Measurements from ENCODE around the gene GPT2.
A peak's percentile ranks its signal among the peaks of the same experiment; 100 is the strongest.

The GPT2 gene

DNA sequence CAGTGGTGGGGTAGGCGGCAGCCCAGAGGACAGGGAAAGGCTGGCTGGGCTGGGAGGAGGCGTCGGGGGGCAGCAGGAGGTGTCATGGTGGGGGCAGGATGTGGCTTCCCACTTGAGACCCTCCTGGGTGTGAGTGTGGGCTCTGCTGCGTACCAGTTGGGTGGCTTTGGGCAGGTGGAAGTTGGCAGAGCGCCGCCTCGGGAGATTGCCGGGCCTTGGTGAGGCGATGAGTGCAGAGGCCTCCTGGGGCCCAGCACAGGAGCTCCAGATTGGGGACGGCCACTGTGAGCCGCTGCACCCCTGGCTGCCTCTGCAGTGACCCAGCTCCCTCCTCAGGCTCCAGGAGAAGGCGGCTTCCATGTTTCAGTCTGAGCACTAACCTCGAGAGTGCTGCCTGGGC is 13.8 kb downstream of the GPT2 start:
- no peak for DNase-seq (ENCODE audit: low spot score)

DNA sequence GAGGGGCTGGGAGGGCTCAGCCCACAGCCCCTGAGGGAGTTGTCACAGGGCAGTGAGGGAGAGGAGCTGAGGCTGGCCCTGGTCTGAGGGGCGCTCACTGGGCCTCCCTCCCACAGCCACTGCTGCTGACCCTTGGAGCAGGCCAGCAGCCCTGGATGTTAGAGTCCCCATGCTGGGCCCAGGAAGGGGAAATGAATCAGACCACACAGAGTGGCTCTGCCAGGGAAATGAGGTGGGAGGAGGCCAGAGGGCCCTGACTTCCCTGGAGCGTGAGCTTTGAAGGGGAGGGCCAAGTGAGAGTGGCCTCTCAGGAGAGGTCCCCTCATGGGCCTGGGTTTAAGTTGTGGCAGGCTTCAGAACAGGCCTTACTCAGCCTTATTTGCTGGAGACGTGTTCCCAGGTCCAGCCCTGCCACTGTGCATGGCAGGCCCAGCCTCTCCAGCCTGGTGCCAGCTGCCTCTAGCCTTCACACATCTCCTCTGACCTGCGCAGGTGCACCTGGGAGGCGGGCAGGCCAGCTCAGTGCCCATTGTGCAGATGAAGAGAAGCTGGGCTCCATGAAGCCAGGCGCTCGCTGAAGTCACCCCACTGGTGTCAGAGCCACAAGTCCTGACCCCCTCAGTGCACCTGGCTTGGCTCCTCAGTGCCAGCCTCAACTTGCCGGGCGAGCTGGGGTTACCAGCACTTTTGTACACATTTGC is 15.4 kb downstream of the GPT2 start:
- no peak for DNase-seq (ENCODE audit: low spot score)

DNA sequence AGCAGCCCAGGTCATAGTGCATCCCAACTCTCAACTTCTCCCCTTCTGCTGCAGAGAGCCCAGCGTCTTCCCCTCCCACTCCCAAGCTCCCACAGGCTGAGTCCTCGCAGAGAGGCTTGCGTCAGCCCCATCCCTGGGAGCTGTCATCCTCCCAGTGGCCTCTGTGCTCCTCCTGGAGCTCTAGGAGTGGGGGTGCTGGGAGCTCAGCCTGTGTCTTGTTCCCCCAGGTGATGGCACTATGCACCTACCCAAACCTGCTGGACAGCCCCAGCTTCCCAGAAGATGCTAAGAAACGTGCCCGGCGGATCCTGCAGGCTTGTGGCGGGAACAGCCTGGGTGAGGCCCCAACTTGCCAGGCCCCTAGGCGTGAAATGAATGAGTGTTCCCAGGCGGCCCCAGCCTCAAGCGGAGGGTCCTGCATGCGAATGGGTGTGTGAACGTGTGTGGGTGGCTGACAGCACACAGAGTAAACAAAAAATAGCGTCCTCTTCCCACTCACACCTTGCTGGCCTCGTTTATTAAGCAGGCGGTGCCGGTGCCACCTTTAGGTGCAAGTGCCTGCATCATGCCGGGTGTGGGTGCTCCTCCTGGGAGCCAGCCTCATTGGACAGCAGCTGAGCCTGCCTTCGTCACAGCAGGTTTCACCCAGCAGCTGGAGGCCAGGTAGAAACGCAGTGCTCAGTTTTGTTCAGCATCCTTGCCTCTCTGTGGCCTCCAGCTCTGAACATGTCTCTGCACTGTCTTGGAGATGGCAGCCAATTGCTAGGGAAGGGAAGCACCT is 16.5 kb downstream of the GPT2 start:
- no peak for DNase-seq (ENCODE audit: low spot score)

DNA sequence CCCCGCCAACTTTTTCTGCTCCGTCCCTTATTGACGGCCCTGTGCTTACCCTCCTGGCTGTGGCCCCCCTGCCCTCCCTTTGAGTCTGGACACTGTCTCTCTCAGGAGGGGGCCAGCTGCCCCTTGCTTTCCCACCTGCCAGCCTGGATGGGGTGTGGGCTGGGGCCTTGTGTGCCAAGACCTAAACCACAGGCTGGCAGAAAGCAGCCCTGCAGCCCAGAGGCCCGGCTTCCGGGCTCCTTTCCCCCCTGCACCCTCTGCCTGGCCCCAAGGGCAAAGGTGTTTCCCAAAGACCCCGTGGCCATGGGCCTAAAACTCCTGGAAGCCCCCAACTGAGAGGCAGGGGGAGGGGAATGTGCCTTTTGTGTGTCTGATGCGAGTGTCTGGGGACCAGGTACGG is 17.5 kb downstream of the GPT2 start:
- DNase-seq (ENCODE audit: low spot score), result no peak

DNA sequence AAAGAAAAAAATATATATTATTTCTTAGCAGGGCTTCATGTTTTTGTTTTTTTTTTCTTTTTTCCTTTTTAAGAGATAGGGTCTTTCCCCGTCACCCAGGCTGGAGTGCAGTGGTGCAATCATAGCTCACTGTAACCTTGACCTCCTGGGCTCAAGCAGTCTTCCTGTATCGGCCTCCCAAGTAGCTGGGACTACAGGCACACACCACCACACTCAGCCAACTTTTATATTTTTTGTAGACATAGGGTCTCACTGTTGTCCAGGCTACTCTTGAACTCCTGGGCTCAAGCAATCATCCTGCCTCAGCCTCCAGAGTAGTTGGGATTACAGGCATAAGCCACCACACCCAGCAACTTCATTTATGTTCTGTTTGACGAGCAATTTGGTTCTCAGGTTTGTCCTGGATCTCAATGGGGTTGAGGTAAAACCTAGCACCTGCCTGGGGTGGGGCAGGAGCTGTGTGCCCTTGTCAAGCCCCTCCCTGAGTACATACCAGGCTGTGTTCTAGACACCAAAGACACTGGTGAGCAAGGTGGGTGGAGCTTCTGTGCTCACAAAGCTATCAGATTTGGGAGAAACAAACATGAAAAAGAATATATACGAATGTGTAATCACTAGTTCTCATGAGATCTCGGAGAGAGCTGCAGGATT is 19.2 kb downstream of the GPT2 start:
- no peak for DNase-seq (ENCODE audit: low spot score)

DNA sequence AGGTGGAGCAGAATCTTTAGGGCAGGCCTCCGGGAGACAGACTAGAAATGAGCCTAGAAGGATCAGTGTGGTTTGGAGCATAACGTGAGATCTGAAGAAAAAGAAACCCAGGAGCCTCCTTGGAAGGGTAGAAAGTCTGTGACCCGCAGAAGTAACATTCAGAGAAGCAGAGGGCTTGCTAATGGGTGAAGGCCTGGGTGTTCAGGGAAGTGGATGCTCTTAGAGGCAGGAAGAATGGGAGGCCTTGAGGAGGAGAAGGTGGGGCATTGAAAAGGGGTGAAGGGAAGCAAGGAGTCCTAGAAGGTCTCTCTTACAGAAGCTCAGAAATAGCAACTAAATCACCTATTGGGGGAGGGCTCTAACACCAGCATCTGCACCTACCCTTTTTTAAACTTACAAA is 20.3 kb downstream of the GPT2 start:
- DNase-seq (ENCODE audit: low spot score), result no peak

DNA sequence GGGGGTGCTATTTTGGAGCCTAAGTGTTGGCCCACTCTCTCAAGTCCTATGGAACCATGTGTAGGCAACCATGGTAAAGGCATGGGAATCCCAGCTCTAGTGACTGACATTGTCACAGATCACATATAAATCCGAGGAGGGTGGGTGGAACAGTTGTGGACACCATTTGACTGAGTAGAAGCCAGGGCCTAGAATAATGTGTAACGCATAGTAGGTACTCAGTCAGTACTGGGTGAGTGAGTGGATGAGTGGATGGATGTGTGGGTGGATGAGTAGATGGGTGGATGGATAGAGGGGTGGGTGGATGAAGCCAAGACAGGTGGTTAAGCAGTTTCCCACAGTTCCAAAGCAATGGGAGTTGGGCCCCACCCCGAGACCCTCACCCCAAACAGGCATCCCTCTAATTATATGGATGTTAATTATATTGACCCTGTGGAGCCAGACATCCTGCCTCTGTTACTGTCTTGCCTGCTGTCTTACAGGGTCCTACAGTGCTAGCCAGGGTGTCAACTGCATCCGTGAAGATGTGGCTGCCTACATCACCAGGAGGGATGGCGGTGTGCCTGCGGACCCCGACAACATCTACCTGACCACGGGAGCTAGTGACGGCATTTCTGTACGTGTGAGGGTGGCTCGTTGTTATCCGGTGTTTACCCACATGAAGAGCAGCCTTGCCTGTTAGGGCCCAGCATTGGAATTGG is 22.3 kb downstream of the GPT2 start:
- no peak for DNase-seq (ENCODE audit: low spot score)

DNA sequence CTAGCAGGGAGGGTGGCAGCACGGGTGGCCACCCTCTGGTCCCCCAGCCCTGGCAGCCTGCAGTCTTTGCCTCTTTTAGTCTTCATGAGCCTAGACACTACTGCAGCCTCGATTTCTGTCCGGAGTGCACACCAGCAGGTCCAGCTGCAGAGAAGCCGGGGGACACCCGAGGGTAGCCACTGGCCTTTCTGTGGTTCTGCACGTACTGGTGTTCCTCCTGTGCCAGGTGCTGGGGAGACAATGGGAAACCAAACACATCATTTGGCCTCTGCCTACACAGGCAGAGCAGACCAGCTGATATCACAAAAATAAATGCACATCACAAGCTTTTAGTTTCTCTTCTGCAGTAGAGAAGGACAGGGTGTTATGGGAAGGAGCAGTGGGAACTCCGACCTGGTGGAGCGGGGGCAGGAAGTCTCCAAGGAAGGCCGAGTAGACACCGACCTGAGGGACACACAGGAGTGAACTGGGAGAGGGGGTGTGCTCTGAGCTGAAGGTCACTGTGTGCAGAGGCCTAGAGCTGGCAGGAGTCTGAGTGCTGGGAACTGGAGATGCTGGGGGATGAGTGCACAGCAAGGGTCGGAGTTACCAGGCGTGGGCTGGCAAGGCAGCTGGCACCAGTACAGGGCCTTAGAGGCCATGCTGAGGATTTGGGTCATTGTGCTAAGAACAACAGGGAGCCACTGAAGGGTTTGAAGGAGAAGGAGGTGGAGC is 23.1 kb downstream of the GPT2 start:
- DNase-seq (ENCODE audit: low spot score), result no peak

DNA sequence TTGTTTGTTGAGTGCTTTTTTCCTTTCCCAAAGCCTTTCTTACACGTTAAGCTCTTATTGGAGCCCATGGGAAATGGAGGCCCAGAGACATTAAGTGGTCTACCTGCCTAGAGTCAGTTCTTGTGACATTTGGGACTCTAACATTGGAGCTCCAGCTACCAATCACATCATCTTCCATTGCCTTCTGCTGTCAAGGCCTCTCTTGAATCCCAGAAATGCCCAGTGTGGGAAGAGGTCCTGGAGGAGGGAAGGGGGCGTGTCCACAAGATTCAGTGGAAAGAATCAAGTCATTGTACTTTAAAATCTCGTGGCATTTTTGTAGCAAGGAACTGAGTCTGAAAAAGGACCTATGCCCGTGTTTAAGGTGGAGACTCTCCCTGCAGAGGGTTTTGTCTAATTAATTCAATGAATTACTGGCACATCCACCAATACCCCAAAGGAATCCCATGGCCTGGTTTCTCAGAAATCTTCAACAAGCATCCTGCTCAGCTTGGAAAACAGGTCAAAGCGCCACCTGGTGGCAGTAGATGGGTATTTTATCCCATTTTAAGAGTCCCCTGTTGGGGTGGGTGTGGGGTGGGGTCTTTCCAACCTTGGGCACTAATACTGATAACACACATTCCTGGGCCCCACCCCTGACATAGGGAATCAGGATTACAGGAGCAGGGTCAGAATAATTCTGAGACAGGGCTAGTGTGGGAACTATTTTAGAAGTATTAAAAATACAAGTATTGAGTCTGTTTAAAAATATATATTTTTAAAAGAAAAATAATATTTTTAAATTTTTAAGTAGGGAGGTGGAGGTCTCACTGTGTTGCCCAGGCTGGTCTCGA is 24.6 kb downstream of the GPT2 start:
- DNase-seq (ENCODE audit: low spot score), result no peak

DNA sequence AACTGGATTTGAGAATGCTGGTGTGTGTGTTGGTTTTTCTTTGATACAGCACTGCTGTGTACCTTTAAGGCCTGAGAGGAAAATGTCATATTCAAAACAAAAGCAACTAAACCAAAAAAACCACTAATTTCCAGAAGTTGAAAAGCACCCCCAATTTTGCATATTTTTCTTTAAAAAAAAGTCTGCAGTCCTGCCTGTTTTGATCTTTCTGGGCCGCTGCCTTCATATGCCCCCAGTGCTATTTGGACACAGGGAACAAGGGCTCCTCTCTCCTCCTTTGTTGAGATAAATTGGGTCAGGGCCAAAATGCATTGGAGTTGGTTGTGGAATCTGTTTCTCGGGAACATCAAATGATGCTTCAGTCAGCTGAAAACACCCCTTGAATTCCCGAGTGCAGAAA is 26.9 kb downstream of the GPT2 start:
- DNase-seq (ENCODE audit: low spot score), result no peak

DNA sequence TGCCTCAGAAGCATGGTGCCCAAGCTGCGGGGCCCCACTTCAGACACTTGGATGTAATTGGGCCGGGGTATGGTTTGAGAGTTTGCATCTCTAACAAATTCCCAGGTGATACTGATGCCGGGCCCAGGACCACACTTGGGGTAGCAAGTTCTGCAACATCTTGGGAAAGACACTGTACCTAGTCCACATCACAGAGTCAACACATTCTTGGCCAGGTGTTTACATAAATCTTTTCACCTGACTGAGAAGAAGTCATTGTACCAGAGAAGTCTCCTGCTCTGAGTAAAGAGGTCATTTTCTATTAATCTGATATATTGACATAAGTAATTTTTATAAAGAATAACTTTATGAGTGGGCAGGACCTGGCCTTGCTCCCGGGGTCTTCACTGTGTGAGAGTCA is 27.5 kb downstream of the GPT2 start:
- no peak for DNase-seq (ENCODE audit: low spot score)

DNA sequence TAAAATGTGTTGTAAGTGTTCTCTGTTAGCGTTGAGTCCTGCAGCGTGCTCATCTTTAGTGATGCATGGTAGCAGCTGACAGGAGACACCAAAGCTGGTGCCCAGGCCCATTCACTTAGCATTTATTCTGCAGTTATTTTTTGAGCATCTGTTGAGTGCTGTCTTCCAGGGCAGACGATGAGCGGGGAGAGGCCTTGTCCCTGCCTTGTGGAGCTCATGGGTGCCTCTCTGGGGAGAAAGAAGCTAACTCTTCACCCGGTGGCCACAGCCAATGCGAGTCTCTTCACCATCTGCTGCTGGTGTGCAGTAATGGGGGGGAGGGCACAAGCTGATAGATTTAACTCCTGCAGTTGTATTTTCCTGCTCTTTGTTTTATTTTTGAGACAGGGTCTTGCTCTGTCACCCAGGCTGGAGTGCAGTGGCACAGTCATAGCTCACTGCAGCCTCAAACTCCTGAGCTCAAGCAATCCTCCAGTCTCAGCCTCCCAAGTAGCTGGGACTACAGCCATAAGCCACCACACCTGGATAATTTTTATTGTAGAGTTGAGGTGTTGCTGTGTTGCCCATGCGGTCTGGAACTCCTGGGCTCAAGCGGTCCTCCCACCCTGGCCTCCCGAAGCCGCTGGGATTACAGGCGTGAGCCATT is 30.5 kb downstream of the GPT2 start:
- no peak for DNase-seq (ENCODE audit: low spot score)

DNA sequence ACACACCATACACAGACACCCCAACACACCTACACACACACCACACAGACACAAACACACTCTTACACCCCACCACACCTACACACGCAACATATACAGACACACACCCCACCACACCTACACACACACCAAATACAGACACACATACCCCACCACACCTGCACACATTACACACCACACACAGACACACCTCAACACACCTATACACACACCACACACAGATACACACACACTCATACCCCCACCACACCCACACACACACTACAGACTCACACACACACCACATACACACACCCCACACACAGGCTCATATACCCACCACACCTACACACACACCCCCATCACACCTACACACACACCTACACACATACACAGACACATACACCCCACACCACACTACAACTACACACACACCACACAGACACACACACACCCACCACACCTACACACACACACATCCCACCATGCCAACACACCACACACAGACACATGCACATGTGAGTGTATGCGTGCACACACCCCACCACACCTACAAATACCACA is 31.4 kb downstream of the GPT2 start:
- no peak for DNase-seq (ENCODE audit: low spot score)

DNA sequence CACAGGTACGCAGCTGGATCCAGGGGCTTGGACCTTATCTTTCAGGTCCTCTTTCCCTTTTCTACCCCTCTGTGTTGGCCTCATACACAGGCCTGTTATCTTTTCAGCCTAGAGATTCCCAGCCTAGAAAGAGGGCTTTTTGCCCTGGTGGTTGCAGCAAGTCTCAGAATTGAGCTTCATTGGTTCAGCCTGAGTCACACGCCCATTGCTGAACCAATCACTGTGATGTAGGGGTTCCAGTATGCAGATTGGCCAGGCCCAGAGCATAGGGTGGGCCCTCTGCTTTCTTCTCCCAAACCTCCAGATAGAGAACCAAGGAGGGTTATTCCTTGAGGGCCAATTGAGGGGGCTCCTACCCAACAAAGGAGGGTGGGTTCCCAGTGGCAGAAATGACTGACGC is 32.8 kb downstream of the GPT2 start:
- DNase-seq (ENCODE audit: low spot score), result no peak

DNA sequence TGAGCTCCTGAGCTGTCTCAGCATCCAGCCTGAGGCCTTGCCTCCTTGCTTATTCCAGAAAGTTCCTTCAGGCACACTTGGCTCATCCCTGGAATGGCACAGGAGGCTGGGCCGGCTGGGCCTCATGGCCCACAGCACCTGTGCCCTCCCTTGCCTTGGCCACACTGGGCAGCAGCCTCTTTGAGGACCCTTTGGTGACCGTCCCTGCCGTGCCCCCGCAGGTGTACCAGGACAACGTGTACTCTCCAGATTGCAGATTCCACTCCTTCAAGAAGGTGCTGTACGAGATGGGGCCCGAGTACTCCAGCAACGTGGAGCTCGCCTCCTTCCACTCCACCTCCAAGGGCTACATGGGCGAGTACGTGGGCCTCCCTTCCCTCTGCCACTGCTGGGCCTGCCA is 34.2 kb downstream of the GPT2 start:
- DNase-seq (ENCODE audit: low spot score), result no peak

DNA sequence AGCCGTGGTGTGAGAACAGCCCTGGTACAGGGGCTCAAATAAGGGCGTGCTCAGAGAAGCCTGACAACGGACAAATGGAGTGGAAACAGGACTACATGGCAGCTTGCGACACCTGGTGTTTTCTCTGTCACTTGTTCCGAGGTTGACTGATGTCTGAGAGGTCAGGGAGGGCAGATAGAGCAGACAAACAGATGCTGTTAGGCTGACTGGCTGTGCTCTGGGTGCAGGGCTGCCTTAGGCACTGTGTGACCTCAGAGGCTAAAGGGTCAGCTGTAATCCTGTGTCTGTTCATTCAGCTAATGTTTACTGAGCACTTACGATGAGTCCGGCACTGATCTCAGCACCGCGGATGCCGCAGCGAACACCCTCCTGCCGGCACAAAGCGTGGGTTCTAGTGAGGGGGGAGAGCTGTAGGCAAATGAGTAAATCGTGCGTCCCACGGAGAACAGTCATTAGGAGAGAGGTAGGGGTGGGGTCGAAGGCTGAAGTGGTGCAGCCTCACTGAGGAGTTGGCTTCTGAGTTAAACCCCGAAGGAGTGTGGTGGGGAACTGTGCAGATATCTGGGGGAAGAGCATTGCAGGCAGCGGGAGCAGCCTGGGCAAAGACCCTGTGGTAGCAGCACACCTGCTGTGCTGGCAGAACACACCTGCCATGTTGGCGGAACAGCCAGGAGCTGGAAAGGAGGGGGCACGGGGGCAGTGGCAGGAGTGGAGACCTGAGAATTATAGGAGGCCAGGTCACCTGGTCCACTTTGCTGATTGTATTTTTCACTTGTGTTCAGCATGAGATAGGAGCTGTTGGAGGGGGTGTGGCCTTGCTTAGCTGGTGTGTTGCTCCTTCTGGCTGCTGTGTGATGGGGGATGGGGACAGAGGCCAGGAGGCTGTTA is 35.0 kb downstream of the GPT2 start:
- peak; percentile 92 for DNase-seq (ENCODE audit: low spot score)

DNA sequence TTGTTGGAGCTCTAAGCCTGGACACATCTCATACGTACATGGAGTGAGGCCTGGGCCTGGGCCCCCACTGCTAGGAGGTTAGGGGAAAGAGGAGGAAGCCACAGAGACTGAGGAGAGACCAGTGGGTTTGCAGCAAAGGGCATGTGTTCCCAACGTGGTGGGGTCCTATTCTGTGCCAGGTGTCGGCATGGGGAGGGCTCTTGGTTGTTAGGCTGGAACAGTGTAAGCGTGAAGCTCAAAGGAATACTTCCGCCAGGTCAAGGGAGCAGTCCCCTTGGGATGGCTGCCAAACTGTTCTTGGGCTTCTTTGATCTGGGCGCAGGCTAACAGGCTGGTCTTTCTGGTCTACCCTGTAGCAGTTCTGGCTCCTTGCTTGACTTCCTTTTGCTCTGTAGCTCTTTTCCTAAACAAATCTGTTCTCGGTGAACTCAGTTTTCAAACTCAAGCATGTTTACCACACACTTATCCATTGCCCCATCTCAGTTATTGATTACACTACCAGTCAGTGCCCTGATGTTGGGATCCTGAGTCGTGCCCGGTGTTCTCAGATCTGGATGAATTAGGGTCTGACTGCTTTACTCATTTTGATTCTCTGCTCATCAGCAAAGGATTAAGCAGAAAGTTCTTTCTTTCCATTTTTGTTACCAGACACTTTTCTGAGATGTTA is 36.4 kb downstream of the GPT2 start:
- DNase-seq (ENCODE audit: low spot score), result no peak

DNA sequence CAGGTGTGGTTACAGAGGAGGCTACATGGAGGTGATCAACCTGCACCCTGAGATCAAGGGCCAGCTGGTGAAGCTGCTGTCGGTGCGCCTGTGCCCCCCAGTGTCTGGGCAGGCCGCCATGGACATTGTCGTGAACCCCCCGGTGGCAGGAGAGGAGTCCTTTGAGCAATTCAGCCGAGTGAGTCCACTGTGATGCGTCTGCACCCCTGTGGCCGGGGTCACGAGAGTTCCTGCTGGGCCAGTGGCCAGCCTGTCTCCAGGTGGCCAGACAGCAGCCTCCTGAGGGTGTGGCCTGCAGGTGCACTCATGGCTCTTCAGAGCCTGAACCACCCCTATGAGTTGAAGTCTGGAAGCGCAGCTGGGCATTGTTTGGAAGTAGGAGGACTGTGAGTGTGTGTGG is 38.1 kb downstream of the GPT2 start:
- no peak for DNase-seq (ENCODE audit: low spot score)

All from HuH-7.5 (cell line).